Stimulated activated CD8-positive, alpha-beta memory T cell treated with anti-CD3 and anti-CD28 coated beads, Interleukin-12 subunit alpha, Interleukin-12 subunit beta, amount 100 ng/mL, for 1 hour (primary cell): ENCODE data around the gene SEC61B.
"Not testable (repeated sequence)": the region's sequence is repeated elsewhere in the genome, so short reads cannot be mapped to it uniquely, and the experiment has no call there.

Experiments used
- DNase-seq: peaks from one replicate; pipeline ENCODE4 v3.0.0-alpha.2; 2020; ENCODE audit warnings: low read depth

The SEC61B gene

GRCh38 chr9:99192786-99193465, 29.2 kb upstream of the SEC61B start:
- no peak for DNase-seq

- DNase-seq, result no peak
Observed at GRCh38 chr9:99193466-99193821, 28.6 kb upstream of the SEC61B start.

GRCh38 chr9:99196484-99196883, 25.6 kb upstream of the SEC61B start:
- DNase-seq, result not testable (repeated sequence)

GRCh38 chr9:99197124-99197630, 24.9 kb upstream of the SEC61B start:
- no peak for DNase-seq

- DNase-seq, result no peak
Observed at GRCh38 chr9:99197987-99198386, 24.1 kb upstream of the SEC61B start.

GRCh38 chr9:99199938-99200539, 22.0 kb upstream of the SEC61B start:
- DNase-seq, result no peak

- no peak for DNase-seq
Observed at GRCh38 chr9:99201603-99202002, 20.5 kb upstream of the SEC61B start.

- DNase-seq, result no peak
Observed at GRCh38 chr9:99210572-99210971, 11.5 kb upstream of the SEC61B start.

- DNase-seq, result no peak
Observed at GRCh38 chr9:99211746-99212145, 10.3 kb upstream of the SEC61B start.

- DNase-seq, result no peak
Observed at GRCh38 chr9:99213197-99213596, 8.9 kb upstream of the SEC61B start.

- DNase-seq, result no peak
Observed at GRCh38 chr9:99216073-99216472, 6.0 kb upstream of the SEC61B start.

- no peak for DNase-seq
Observed at GRCh38 chr9:99220011-99220410, 2.1 kb upstream of the SEC61B start.

GRCh38 chr9:99221266-99221620, 839 bp upstream of the SEC61B start:
- DNase-seq, result no peak

- no peak for DNase-seq
Observed at GRCh38 chr9:99222416-99223270, 561 bp downstream of the SEC61B start.

GRCh38 chr9:99224445-99224844, 2.4 kb downstream of the SEC61B start:
- DNase-seq, result no peak

GRCh38 chr9:99226054-99226453, 4.0 kb downstream of the SEC61B start:
- DNase-seq, result no peak

GRCh38 chr9:99230206-99230605, 8.1 kb downstream of the SEC61B start:
- DNase-seq, result no peak

- DNase-seq, result no peak
Observed at GRCh38 chr9:99231711-99232110, 9.6 kb downstream of the SEC61B start.

- DNase-seq, result no peak
Observed at GRCh38 chr9:99234618-99235017, 12.5 kb downstream of the SEC61B start.

- no peak for DNase-seq
Observed at GRCh38 chr9:99235069-99235468, 13.0 kb downstream of the SEC61B start.

- no peak for DNase-seq
Observed at GRCh38 chr9:99235926-99236634, 14.0 kb downstream of the SEC61B start.

GRCh38 chr9:99237356-99237755, 15.3 kb downstream of the SEC61B start:
- DNase-seq, result no peak
